Panc1 (cell line): Measurements from ENCODE around the gene PACSIN1. TPM values are rescaled to one million over a fixed set of nuclear protein-coding genes. Genes with fewer than 3 reads are reported as not detected.

Source experiments
- ATAC-seq: fragments of 200-7000 bp; cut with Tn5 transposase; 2 replicates; pipeline ENCODE4 v1.9.1; 2020; ENCODE audit warnings: mild to moderate bottlenecking, moderate library complexity
- Bru-seq: library from RNA; stranded (reverse); fragments of 400-500 nt; gene quantifications from one replicate; lab custom pipeline; 2021; lab: Mats Ljungman, UMichigan
- BruChase-seq, 2 experiments: library from RNA; stranded (reverse); fragments of 400-500 nt; gene quantifications; one replicate each; lab custom pipeline; 2021; lab: Mats Ljungman, UMichigan
- BruUV-seq: library from RNA; stranded (reverse); fragments of 400-500 nt; replicated peaks from 2 replicates; lab custom pipeline; 2021; lab: Mats Ljungman, UMichigan
- CTCF ChIA-PET: fragments of 300-600 bp; sonication (Branson Sonifier 250); formaldehyde crosslinking; loops from one replicate; lab custom pipeline; 2022; ENCODE audit warnings: antibody characterized with exemption; lab: Charles Lee
- POLR2A ChIA-PET: fragments of 300-600 bp; sonication (Branson Sonifier 250); formaldehyde crosslinking; loops from one replicate; lab custom pipeline; 2022; ENCODE audit warnings: antibody characterized with exemption; lab: Charles Lee
- DNase-seq: peaks from one replicate; pipeline ENCODE4 v3.0.0-alpha.2; 2010; ENCODE audit warnings: low read depth, low spot score
- H3K27ac ChIP-seq: 2 replicates; pipeline ENCODE4 v1.5.1; 2011; ENCODE audit warnings: mild to moderate bottlenecking, low read length, inconsistent platforms
- H3K27me3 ChIP-seq: fragments of 200-500 bp; sonication (Bioruptor generic); 2 replicates; pipeline ENCODE4 v1.6.0; 2014; ENCODE audit warnings: low read length, inconsistent platforms; ENCODE audit not compliant: control insufficient read depth, insufficient read depth
- H3K36me3 ChIP-seq: fragments of 200-500 bp; sonication (Bioruptor generic); 2 replicates; pipeline ENCODE4 v1.5.1; 2014; ENCODE audit warnings: inconsistent platforms, mild to moderate bottlenecking, low read length, moderate library complexity; ENCODE audit not compliant: control insufficient read depth, insufficient read depth
- H3K4me1 ChIP-seq: 2 replicates; pipeline ENCODE4 v1.5.1; 2011; ENCODE audit warnings: inconsistent platforms, mild to moderate bottlenecking, low read length, moderate library complexity; ENCODE audit not compliant: control insufficient read depth, insufficient read depth
- H3K4me3 ChIP-seq, 2 experiments: 2 replicates each; pipeline ENCODE4 v1.5.1; 2011 to 2012; ENCODE audit warnings: low read depth in 2 of 2, low read length in 2 of 2, mild to moderate bottlenecking in 2 of 2, inconsistent platforms in 1 of 2, moderate library complexity in 1 of 2
- H3K9me3 ChIP-seq: fragments of 200-500 bp; sonication (Bioruptor generic); 2 replicates; pipeline ENCODE4 v1.5.1; 2014; ENCODE audit warnings: low read depth, mild to moderate bottlenecking, inconsistent platforms, low read length, moderate library complexity; ENCODE audit not compliant: control insufficient read depth, insufficient read depth
- POLR2AphosphoS5 ChIP-seq: IDR thresholded peaks from 2 replicates; pipeline ENCODE4 v1.6.1; 2012; ENCODE audit warnings: mild to moderate bottlenecking, low read depth, low read length, moderate library complexity
- SIN3A ChIP-seq: IDR thresholded peaks from 2 replicates; pipeline ENCODE4 v1.6.1; 2012; ENCODE audit warnings: low read depth, mild to moderate bottlenecking, low read length, moderate library complexity, borderline replicate concordance; ENCODE audit not compliant: insufficient read depth
- TCF7L2 ChIP-seq: IDR thresholded peaks from 2 replicates; pipeline ENCODE4 v1.6.1; 2011; ENCODE audit warnings: mild to moderate bottlenecking, low read depth, low read length, inconsistent platforms
- in situ Hi-C: cut with HindIII; loops from 2 replicates; pipeline ENCODE4 v1.10.0; 2016; ENCODE audit warnings: low sequenced_read_pairs, low pct_unique_long_range_greater_than_20kb
- intact Hi-C: fragments of 100-400 bp; cut with micrococcal nuclease; formaldehyde crosslinking; loops from one replicate; pipeline ENCODE4 v1.10.0; 2022; ENCODE audit not compliant: unreplicated experiment
- long read RNA-seq: library from polyadenylated mRNA; unstranded; transcript quantifications from one replicate; pipeline ENCODE4 v2.0.0, GENCODE V29; 2021; ENCODE audit not compliant: unreplicated experiment
- polyA plus RNA-seq: library from polyadenylated mRNA; unstranded; fragments of >200 nt; gene quantifications from one replicate; pipeline ENCODE4 v1.2.1, GENCODE V29; 2012; ENCODE audit warnings: missing spikeins; ENCODE audit not compliant: insufficient read length
- total RNA-seq: library from RNA; stranded (reverse); gene quantifications from one replicate; pipeline ENCODE4 v1.2.1, GENCODE V29; 2021; ENCODE audit not compliant: unreplicated experiment
- TF ChIP-seq, protein P1 (sequence below): fragments of 450-650 bp; IDR thresholded peaks from 2 replicates; pipeline ENCODE4 v1.5.1; 2017; ENCODE audit warnings: mild to moderate bottlenecking
- TF ChIP-seq, protein P2 (sequence below), 2 experiments: IDR thresholded peaks; 2 replicates each; pipeline ENCODE4 v1.6.1; 2011 to 2012; ENCODE audit warnings: low read depth in 2 of 2, control low read depth in 1 of 2, low read length in 1 of 2, mild to moderate bottlenecking in 1 of 2, moderate library complexity in 1 of 2; ENCODE audit not compliant: insufficient read depth in 1 of 2

The PACSIN1 gene, protein sequence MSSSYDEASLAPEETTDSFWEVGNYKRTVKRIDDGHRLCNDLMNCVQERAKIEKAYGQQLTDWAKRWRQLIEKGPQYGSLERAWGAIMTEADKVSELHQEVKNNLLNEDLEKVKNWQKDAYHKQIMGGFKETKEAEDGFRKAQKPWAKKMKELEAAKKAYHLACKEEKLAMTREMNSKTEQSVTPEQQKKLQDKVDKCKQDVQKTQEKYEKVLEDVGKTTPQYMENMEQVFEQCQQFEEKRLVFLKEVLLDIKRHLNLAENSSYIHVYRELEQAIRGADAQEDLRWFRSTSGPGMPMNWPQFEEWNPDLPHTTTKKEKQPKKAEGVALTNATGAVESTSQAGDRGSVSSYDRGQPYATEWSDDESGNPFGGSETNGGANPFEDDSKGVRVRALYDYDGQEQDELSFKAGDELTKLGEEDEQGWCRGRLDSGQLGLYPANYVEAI
- total RNA-seq (0.18 TPM), Bru-seq, nascent RNA (percentile 9 among the genes with signal in this experiment), BruChase-seq, experiment 1, labeled RNA remaining after a 2-hour chase (percentile 12 among the genes with signal in this experiment), BruChase-seq, experiment 2, labeled RNA remaining after a 6-hour chase (percentile 12 among the genes with signal in this experiment)
- 0.30 TPM for polyA plus RNA-seq
- long read RNA-seq, partial matches to known transcripts, result 0 of 2 reads
- long read RNA-seq, other reads (novel, unspliced or antisense), result 2 of 2 reads

DNA sequence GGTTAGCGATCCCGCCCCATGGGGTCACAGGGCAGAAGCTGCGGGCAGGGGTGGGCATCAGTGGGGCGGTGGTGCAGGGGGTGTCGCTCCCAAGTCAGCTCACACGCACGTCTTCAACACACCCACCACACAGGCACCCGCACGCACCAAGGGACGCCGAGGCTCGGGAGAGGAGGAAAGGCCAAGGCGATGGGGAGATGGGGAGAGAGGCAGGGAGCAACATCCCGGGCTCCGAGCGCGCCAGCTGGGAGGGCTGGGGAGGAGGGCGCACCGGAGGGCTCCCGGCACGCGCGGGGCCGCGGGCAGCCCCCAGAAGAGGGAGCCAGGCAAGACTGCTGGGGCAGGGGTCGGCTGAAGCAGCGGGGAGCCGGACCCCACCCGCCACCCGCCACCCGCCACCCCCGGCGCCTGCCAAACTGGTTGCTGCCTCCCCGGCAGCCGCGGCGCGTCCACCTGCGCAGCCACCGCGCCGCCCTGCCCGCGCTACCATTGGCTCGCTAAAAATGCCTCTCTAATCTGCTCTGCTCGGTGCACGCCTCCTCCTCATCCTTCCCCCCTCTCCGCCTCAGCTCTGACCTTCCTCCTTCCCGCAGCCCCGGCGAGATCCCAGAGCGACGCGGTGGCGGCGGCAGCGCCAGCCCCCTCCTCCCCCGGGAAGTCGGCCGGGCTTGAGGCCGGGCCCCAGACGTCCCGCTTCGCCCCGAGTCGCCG lies at the start of gene PACSIN1:
Gene PACSIN1 (plus strand): TSS at position 546 of the 711 bp plus-strand sequence. CDS start 60,230 bp downstream, outside the sequence.
- CTCF ChIA-PET, result no interaction called here
- in situ Hi-C loops (no loop called here), intact Hi-C loops (no loop called here)
- ATAC-seq (peak; percentile 72), DNase-seq (no peak)
- Histone ChIP-seq H3K36me3 (no peaks in the 10 kb centered on the region), H3K9me3 (no peaks in the 10 kb centered on the region), H3K27me3 (no peaks in the 10 kb centered on the region), H3K4me1 (no peaks in the 10 kb centered on the region), H3K4me3 (peak within 1 kb of the TSS; percentile 27 to 31; a peak in 3 of 4 replicates), H3K27ac (no peak within 1 kb of the TSS)
- TF ChIP-seq, protein P1, sequence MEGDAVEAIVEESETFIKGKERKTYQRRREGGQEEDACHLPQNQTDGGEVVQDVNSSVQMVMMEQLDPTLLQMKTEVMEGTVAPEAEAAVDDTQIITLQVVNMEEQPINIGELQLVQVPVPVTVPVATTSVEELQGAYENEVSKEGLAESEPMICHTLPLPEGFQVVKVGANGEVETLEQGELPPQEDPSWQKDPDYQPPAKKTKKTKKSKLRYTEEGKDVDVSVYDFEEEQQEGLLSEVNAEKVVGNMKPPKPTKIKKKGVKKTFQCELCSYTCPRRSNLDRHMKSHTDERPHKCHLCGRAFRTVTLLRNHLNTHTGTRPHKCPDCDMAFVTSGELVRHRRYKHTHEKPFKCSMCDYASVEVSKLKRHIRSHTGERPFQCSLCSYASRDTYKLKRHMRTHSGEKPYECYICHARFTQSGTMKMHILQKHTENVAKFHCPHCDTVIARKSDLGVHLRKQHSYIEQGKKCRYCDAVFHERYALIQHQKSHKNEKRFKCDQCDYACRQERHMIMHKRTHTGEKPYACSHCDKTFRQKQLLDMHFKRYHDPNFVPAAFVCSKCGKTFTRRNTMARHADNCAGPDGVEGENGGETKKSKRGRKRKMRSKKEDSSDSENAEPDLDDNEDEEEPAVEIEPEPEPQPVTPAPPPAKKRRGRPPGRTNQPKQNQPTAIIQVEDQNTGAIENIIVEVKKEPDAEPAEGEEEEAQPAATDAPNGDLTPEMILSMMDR, result no peak
- no peak for TF ChIP-seq TCF7L2
- TF ChIP-seq, protein P2, sequence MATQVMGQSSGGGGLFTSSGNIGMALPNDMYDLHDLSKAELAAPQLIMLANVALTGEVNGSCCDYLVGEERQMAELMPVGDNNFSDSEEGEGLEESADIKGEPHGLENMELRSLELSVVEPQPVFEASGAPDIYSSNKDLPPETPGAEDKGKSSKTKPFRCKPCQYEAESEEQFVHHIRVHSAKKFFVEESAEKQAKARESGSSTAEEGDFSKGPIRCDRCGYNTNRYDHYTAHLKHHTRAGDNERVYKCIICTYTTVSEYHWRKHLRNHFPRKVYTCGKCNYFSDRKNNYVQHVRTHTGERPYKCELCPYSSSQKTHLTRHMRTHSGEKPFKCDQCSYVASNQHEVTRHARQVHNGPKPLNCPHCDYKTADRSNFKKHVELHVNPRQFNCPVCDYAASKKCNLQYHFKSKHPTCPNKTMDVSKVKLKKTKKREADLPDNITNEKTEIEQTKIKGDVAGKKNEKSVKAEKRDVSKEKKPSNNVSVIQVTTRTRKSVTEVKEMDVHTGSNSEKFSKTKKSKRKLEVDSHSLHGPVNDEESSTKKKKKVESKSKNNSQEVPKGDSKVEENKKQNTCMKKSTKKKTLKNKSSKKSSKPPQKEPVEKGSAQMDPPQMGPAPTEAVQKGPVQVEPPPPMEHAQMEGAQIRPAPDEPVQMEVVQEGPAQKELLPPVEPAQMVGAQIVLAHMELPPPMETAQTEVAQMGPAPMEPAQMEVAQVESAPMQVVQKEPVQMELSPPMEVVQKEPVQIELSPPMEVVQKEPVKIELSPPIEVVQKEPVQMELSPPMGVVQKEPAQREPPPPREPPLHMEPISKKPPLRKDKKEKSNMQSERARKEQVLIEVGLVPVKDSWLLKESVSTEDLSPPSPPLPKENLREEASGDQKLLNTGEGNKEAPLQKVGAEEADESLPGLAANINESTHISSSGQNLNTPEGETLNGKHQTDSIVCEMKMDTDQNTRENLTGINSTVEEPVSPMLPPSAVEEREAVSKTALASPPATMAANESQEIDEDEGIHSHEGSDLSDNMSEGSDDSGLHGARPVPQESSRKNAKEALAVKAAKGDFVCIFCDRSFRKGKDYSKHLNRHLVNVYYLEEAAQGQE (IDR thresholded peaks at IDR 0.05; ENCODE audit: insufficient read depth in 1 of 2, low read depth in 2 of 2, low read length in 1 of 2), result no peak
- no peak for TF ChIP-seq POLR2AphosphoS5
- TF ChIP-seq SIN3A, result no peak
- POLR2A ChIA-PET, result interaction anchor here (0.6 kb wide), 1 partner anchor 207 kb away, joined by 3 read pairs; no protein-coding TSS in a partner anchor
- BruUV-seq, result no TSS peak

- Histone ChIP-seq H3K4me3 (no peak overlapping the region), H3K27me3 (no peaks in the 10 kb centered on the region), H3K9me3 (no peaks in the 10 kb centered on the region), H3K27ac (no peak overlapping the region), H3K36me3 (peaks cover 5% of the 10 kb centered on the region; the same call in 1 of the 2 replicates), H3K4me1 (peaks cover 6% of the 10 kb centered on the region)
- in situ Hi-C loops (no loop called here), intact Hi-C loops (loop anchor here (5.0 kb wide), 2 partner anchors 170 to 250 kb away; partner anchors contain the start of gene SMIM29)
- ATAC-seq (no peak), DNase-seq (no peak)
- no peak for TF ChIP-seq SIN3A
- TF ChIP-seq TCF7L2, result no peak
- TF ChIP-seq, protein P1, result no peak
- no peak for TF ChIP-seq POLR2AphosphoS5
- TF ChIP-seq, protein P2 (IDR thresholded peaks at IDR 0.05; ENCODE audit: insufficient read depth in 1 of 2, low read depth in 2 of 2, low read length in 1 of 2), result no peak
- CTCF ChIA-PET, result interaction anchor here (2.6 kb wide), 1 partner anchor 168 kb away, joined by 20 read pairs; the partner anchor contains the start of gene SMIM29
- POLR2A ChIA-PET, result interaction anchor here (0.6 to 0.7 kb wide), 2 partner anchors 91 to 279 kb away, joined by 3 to 8 read pairs; no protein-coding TSS in a partner anchor
- BruUV-seq, result no TSS peak
These were observed 49.0 kb upstream of the PACSIN1 start for GRCh38 chr6:34416877-34417371.
